NB4 (cell line): Measurements from ENCODE around the gene CALML3.

Experiments used
- CTCF ChIP-seq: IDR thresholded peaks from one replicate; pipeline ENCODE4 v1.5.1; 2012; ENCODE audit warnings: low read depth, low read length
- MAX ChIP-seq: IDR thresholded peaks from 2 replicates; pipeline ENCODE4 v1.6.1; 2011; ENCODE audit warnings: low read depth, low read length
- POLR2A ChIP-seq: IDR thresholded peaks from 2 replicates; pipeline ENCODE4 v1.6.1; 2011; ENCODE audit warnings: mild to moderate bottlenecking; ENCODE audit not compliant: insufficient read length; ENCODE audit errors: extremely low read depth

DNA sequence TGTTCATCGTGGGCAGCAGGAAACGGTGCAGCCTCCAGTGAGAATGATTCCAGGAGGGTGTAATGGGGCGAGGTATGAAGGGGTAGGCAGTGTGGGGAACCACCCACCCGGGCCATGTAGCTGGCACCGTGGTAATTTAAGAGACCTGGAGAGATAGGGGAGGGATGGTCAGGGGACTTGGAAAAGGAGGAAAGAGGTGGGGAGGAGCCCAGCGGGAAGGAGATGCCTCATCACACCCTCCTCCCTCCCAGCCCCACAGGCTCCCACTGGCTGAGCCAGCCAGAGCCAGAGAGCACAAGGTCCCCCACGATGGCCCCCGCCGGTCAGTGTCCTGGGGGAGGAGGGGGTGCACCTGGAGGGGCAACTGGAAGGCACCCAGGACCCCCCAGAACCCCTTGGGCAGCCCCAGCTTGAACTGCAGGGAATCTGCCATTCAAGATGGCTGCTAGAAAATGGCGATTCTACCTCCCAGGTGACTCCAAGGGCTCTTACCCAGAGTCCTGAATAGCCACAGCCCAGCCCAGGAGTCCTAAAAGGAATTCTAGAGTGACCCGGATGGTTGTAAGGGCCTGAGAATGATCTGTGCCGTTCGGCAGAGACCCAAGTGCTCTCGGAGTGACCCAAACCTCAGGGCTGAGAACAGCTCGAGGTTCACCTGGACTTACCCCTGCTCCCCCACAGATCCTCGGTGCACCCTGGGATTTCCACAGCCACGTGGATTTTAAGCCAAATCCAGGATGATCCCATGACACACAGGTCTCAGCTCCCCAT lies 28.8 kb downstream of the CALML3 start:
- TF ChIP-seq CTCF: no peak
- TF ChIP-seq POLR2A: no peak
- TF ChIP-seq MAX: no peak
